ENCODE measurements around the gene KLF2.
"Not testable (repeated sequence)": the region's sequence is repeated elsewhere in the genome, so short reads cannot be mapped to it uniquely, and the experiment has no call there.

The KLF2 gene

DNA sequence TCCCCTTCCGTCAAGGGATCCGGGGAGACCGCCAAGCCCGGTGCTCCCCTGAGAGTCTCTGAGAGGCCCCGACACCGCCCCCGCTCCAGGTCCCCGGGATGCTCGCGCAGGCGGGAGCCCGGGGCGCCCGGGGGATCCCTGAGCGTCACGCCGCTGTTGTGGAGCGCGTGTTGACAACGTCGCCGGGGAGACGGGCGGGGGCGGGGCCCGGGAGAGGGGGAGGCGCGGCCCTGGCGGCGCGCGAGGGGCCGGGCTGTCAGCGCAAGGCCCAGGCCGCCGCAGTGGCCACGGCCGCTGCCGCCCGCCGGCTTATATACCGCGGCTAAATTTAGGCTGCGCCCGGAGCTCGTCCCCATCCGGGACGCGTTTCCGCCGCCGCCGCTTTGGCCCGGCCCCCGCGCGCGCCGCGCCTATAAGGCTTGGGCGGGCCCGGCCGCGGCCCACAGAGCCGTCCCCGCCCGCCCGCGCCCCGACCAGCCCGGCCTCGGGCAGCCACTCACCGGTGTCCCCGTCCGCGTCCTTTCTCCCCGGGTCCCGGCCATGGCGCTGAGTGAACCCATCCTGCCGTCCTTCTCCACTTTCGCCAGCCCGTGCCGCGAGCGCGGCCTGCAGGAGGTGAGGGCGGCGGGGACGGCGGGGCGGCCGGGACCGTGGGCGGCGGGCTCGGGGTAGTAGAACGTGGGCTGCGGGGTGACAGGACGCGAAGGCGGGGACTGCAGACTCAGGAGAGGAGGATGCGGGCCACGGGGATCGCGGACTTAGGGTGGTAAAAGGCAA is at the start of gene KLF2:
Gene KLF2 (plus strand): TSS at position 443 of the 777 bp plus-strand sequence. CDS start 98 bp downstream, at position 541.
- DNase-seq = peak; percentile 97 to 99

DNA sequence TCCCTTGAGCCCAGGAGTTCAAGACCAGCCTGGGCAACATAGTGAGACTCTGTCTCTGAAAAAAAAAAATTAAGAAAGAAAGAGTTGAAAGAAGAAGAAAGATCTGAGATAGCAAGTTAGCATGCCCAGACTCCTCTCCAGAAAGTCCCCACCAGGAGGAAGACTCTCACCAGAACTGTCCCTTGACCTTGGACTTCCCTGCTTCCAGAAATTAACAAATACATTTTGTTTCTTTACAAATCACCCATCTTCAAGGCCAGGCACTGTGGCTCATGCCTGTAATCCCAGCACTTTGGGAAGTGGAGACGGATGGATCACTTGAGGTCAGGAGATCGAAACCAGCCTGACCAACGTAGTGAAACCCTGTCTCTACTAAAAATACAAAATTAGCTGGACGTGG is 44.3 kb upstream of the KLF2 start:
- DNase-seq = no peak

DNA sequence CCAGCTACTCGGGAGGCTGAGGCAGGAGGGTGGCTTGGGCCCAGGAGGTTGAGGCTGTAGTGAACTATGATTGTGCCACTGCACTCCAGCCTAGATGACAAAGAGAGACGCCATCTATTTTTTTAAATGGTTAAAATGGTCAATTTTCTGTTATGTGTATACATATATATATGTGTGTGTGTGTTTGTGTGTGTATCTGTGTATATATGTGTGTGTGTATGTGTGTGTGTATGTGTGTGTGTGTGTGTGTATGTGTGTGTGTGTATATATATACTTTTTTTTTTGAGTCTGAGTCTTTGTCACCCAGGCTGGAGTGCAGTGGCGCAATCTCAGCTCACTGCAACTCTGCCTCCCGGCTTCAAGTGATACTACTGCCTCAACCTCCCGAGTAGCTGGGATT is 42.9 kb upstream of the KLF2 start:
- DNase-seq = no peak

DNA sequence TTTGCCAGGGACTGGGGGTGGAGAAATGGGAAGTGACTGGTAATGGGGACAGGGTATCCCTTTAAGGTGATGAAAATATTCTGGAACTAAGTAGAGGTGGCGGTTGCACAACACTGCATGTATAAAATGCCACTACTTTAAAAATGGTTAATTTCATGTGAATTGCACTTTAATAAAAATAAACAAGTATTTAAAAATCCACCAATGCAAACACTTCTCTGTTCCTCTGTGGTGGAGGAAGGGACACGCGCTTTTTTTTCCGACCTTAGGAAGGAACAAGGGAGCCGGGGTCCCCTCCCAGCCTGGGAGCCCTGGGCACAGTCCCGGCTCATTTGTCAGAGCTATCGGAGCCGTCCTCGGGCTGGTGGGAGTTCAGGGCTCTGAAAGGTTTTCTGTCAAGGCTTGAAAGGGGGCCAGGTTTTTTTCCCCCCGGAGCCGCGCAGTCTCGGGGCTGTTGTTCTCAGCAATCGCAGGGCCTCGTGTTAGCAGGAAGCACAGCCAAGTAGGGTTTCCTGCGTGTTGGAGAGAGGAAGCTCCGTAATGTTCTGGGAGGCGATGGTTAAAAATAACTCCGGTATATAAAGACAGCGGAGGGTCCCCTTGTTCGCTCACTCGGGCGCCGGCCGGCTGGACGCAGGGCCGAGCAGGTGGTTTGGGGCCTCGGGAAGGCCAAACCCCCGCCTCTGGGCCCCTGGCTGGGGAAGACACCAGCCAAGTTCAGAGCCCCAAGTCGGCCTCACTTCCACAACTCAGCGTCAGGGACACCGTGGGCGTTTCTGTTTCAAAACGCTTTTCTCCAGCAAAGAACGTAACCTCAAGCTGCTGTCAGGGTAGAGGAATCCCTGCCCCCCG is 41.2 kb upstream of the KLF2 start:
- peak; percentile 71 to 72 for DNase-seq

DNA sequence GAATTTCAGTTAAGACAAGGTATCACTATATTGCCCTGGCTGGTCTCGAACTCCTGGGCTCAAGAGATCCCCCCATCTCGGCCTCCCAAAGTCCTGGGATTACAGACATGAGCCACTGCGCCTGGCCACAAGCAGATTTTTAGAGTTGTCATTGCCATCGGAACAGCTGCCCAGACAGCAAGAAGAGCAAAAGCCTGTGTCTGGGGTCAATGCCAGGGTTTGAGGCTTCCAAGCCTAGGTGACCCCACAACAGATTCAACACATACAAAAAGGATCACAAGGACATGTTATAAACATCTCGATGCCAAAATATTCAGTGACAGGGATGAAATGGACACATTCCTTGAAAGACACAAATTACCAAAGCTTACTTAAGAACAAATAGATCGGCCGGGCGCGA is 40.1 kb upstream of the KLF2 start:
- DNase-seq = no peak

DNA sequence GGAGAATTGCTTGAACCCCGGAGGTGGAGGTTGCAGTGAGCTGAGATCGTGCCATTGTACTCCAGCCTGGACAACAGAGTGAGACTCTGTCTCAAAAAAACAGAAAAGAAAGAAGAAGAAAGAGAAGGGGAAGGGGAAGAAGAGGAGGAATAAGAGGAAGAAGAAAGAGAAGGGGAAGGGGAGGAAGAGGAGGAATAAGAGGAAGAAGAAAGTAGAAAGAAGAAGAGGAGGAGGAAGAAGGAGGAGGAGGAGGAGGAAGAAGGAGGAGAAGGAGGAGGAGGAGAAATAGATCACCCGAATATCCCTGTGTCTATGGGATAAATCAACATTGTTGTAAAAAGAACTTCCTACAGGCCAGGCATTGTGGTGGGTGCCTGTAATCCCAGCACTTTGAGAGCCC is 39.5 kb upstream of the KLF2 start:
- DNase-seq = not testable (repeated sequence)

DNA sequence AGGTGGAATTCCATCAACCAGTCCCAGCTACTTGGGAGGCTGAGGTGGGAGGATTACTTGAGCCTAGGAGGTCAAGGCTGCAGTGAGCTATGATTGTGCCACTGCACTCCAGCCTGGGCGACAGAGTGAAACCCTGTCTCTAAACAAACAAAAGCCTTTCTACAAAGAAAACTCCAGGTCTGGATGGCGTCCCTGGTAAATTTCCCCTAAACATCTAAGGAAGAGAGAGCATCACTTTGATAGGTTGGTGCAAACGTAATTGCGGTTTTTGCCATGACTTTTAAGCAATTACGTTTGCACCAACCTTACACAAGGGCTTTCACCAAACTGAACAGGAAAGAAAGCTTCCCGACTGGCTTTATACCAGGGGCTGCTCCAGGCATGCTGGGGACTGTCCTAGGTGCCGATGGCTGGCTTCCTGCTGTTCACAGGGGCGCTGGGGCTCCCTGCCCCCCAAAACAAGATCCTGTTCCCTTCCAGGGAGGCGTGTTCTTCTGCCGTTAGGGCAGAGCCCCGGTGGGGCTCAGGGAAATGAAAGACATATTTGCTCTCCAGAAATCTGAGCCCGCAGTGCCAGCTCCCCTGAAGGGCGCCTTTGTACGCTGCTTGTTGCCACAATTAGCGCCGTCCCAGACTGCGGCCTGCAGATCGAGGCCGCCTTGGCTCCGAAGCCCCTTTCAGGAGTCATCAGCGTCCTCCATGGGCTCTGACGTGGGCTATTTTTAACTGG is 38.7 kb upstream of the KLF2 start:
- peak in 1 of 2 donors; percentile 22 for DNase-seq

DNA sequence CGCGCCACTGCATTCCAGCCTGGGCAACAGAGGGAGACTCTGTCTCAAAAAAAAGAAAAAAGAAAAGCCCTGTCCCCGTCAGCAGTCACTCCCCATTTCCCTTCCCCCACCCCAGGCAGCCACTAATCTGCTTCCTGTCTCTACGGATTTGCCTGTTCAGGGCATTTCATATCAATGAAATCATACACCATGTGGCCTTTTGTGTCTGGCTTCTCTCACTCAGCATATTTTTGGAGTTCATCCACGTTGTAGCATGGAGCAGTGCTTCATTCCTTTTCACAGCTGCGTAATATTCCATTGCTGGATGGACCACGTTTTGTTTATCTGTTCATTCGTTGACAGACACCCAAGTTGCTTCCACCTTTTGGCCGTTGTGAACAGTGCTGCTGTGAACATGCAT is 36.1 kb upstream of the KLF2 start:
- peak in 1 of 2 donors; percentile 19 for DNase-seq

DNA sequence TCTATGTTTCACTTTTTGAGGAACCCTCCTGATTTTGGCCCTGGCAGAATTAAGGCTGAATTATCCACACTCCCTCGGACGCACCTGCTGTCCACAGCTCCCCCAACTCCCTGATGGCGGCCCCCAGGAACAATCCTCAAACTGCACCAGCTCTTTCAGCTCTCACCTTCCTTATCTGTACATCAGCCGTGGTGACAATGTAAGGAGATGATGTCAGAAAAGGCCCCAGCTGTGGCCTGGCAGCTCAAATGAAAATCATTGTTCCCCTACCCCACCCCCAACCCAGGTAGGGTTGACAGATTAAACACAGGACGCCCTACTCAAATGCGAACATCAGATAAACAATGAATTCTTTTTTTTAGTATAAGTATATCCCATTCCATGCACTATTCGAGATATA is 35.0 kb upstream of the KLF2 start:
- DNase-seq = peak in 1 of 2 donors; percentile 27

DNA sequence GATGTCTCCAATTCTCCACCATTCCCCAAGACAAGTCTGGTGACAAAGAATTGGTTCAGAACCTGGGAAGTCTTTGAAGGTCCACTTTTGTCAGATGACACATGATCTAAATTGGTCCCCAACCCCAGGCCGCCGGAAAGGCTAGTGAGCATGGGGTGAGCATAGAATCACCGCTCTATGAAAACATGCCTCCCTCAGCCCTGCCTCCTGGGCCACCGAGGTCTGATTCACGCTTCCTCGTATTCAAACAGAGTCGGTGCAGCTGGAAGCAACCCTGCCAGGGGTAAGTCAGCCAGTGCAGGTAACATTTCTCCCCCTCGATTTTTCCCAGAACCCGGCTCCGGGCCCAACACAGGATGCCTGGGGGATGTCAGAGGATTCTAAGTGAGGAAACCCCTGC is 33.9 kb upstream of the KLF2 start:
- DNase-seq = no peak

DNA sequence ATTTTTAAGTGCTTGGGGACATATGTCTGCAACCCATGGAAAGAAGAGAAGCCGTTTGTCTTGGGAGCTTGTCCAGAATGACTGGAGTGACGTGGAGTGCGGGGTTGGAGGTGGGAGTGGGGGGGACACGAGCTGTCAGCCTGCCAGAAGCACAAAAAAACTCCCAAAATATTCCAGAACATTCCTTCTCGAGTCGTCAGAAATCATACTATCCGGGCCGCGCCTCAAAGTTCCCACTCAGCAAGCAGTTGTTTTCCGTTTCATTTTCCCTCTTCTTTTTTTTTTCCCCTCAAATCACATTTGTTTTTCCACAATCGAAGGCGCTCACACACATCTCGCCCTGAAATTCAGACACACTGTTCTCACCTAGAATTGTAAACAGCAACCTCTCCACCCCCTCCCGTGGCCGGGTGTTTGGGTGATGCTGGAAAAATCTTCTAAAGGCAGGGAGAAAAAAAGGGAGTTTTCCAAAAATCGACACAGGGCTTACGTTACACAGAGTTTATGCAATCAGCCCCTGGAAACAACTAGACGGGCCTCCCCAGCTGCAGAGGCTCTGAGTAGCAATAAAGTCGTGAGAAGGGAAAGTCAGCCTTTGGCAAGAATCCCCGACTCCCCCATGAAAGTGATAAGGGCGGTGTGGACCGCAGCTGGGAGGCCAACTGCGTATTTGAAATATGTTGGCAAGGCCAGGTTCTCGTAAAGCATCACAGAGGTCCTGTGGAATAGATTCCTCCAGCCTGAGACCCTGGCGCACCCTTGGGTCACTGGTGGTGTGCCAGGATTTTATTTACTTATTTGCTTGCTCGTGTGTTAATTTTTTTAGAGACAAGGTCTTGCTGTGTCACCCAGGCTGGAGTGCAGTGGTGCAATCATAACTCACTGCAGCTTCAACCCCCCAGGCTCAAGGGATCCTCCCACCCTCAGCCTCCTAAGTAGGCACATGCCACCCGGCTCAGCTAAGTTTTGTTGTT is 31.2 kb upstream of the KLF2 start:
- DNase-seq = no peak

DNA sequence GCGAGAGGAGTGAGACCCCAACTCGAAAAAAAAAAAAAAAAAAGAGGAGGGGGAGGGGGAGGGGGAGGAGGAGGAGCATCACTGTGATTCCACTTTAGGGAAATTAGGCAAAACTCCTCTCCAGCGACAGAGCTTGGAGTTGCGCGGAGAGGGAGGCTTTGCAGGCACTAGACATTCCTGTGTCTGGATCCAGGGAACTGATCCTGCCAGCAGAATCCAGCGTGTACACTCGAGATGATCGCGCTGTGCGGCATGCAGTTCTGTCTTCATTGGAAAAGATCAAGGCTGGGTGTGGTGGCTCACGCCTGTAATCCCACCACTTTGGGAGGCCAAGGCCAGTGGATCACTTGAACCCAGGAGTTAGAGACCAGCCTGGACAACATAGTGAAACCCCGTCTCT is 29.6 kb upstream of the KLF2 start:
- no peak for DNase-seq

DNA sequence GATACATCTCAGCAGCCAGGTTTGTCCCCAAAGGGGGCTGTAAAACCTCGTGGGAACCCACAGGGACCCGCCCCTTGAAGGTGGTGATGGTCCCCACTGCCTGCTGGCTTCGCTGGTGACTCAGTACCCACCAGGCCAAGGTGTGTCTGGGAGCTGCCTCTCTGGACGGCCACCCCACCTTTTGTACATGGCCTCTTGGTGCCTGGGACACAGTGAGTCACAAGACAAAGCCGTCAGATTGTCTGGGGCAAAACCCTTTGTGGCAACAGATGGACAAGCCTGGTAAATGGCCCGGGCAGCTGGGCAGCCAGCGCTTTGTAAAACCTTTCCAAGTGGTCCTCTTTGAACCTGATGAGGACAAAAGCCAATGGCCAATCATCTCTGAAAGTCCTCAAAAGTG is 27.9 kb upstream of the KLF2 start:
- DNase-seq = no peak

DNA sequence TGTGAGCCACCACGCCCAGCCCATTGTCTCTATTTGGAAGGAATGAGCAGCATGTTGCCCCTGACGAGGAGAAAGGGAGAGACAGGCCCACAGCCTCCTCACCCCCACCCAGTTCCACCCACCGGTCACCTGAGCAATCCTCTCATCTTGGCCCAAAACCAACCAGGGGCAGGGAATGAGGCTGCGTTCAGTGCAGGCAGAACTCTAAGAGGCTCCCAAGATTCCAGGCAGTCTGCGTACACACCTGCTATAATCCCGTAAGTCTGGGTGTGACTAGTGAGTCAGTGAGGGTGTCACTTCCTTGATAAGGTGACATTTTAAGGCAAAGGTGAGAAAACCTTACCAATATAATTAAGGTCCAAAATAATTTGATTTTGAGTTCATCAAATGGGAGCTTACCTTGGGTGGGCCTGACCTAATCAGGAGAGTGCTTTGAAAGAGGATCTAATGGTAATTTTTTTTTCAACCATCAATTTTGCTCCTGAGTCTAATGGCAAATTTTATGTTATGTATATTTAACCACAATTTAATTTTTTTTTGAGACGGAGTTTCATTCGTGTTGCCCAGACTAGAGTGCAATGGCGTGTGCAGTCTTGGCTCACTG is 26.9 kb upstream of the KLF2 start:
- DNase-seq = no peak

DNA sequence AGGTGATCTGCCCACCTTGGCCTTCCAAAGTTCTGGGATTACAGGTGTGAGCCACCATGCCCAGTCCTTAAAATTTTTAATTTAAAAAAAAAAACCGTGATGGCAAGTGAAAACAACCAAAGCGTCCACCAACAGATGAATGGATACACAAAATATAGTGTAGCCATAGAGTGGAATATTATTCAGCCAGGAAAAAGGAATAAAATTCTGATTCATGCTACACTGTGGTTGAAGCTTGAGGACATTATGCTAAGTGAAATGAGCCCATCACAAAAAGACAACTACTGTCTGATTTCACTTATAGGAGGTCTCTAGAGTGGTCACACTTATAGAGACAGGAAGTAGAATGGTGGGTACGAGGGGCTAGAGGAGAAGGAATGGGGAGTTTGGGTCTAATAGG is 26.3 kb upstream of the KLF2 start:
- no peak for DNase-seq

DNA sequence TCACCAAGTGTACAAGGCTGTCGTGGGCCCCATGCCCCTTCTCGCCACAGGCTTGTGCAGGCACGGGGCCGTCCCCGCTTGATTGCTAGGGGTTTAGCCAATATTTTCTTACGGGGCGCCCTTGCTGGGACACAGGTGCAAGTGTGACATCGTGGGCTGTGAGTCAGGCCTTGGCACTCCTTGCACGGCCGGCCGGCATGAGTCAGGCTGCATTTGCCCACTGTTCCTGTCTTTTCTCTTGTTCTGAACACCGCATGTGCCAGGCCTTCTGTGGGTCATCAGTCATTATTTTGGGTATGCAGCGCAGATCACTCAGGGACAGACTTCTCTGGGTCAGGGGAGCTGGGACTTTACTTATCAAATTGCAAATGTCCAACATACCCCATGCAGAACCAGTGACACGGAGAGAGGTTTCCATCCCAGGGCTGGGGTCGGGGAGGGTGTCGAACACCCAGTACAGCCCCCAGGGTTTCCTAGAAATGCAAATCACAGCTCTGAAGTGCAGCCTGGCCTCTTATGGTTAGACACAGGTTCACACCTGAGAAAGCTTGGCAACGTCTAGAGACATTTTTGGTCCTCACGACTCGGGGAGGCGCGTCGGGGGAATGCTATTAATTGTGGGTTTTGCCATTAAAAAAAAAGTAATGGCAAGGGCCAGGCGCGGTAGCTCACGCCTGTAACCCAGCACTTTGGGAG is 22.5 kb upstream of the KLF2 start:
- no peak for DNase-seq

DNA sequence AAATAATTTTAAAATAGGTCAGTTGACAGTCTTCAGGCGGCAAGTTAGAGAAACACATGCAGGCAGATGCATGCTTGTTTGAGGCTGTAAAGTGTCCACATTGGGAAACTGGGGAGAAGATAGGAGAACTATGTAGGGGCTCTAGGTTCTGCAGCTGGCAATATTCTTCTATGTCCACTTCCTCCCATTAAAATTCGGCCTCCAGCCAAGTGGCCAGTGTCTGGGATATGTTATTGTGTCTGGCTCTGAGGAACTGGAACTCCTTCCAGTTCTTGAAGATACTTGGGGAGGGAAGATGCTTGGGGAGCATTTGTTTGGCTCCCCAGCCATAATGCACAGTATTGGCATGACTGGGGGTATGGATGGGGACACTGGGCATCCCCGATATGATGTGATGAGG is 20.9 kb upstream of the KLF2 start:
- DNase-seq = no peak

DNA sequence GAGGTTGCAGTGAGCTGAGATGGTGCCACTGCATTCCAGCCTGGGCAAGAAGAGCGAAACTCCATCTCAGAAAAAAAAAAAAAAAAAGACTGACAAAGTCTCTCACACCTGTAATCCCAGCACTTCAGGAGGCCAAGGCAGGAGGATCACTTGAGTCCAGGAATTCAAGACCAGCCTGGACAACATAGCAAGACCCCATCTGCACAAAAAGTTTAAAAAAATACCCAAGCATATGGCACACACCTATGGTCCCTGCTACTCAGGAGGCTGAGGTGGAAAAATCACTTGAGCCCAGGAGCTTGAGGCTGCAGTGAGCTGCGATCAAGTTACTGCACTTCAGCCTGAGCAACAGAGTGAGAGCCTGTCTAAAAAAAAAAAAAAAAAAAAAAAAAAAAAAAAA is 20.1 kb upstream of the KLF2 start:
- not testable (repeated sequence) for DNase-seq

DNA sequence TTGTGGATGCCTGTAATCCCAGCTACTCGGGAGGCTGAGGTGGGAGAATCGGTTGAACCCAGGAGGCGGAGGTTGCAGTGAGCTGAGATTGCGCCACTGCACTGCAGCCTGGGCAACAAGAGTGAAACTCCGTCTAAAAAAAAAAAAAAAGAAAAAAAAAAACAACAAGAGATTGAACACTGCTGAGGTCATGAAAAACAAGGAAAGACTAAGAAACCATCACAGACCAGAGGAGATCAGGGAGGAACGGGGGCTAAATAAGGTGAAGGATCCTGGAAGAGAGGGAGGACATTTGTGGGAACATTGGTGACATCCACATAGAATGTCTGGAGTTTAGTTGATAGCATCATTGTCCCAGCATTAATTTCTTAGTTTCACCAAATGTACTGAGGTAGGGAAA is 19.6 kb upstream of the KLF2 start:
- not testable (repeated sequence) for DNase-seq

DNA sequence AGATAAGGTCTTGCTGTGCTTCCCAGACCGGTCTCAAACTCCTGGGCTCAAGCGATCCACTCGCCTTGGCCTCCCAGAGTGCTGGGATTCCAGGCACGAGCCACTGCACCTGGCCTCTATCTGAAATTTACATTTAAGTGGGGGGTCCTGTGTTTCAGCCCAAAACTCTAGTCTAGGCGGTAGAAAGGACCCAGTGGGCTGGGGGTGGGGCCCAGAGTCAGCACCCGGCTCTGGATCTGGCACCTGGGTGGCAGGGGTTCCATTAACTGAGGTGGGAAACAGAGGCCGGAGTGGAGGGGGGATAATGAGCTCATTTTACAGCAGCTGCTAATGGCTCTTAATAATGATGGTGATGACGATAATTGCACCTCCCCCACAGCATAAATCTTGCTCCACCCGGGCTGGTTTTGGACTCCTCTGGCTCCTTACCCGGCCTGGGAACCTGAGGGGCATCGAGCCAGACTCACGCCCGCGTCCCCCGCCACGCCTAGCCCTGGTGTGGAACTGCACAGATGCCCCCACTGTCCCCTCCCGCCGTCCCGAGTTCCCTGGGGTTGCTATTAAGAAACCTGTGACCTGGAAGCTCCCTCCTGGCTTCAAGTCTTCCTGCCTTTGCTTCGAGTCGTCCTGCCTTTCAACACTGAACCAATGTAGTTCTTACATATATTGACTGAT is 17.8 kb upstream of the KLF2 start:
- no peak for DNase-seq

DNA sequence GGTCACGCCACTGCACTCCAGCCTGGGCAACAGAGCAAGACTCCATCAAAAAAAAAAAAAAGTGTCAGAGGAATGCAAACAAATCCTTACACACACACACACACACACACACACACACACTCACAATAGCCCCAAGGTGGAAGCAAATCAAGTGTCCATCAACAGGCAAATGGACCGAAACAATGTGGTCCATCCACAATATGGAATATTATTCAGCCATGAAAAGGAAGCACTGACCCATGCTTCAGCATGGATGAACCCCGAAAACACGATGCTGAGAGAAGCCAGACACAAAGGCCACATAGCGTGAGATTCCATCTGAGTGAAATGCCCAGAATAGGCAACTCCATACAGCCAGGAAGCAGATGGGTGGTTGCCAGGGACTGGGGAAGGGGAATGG is 16.5 kb upstream of the KLF2 start:
- no peak for DNase-seq

Measured in CD4-positive, alpha-beta T cell treated with Interferon alpha-2 for 1 hour (primary cell).